ENCODE data around the gene ANKRD29.

The ANKRD29 gene

DNA sequence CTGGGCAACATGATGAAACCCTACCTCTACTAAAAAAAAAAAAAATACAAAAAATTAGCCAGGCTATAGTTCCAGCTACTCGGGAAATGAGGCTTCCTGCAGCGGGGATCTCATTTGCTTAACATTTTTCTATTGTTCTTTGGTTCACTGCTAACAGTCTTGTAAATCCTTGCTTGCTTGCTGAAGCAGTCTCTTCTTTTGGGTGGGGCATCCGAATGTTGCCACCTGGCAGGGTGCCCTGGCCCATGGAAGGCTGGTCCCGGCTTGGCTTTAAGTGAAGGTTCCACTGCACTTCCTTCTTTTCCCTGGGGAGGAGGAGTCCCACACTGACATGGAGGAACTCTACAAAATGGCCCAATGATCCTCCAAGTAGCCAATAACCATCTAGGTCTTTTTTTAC lies 6.0 kb upstream of the ANKRD29 start:
- H3K27me3 Mint-ChIP-seq = peaks cover 45% of the 10 kb centered on the region
- no peaks in the 10 kb centered on the region for H3K4me1 Mint-ChIP-seq
- H3K4me3 Mint-ChIP-seq = no peak overlapping the region
- no peak overlapping the region for H3K27ac Mint-ChIP-seq
- H3K9me3 Mint-ChIP-seq = no peaks in the 10 kb centered on the region
- ATAC-seq = no peak
- no peaks in the 10 kb centered on the region for H3K36me3 Mint-ChIP-seq

DNA sequence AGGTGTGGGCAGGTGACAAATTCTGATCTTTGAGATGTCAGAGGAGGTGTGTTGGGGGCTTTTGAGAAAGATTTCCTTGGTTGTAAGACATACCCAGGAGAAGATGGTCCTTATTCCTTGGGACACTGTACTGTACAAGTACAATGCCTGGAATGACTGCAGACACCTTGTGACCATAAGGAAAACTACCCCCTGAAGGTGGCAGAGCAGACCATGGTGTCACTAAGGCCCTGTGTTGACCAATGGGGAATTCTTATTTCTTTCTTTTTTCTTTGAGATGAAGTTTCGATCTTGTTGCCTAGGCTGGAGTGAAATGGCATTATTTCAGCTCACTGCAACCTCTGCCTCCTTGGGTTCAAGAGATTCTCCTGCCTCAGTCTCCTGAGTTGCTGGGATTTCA lies 4.4 kb upstream of the ANKRD29 start:
- ATAC-seq = no peak
- Mint-ChIP-seq H3K36me3 (no peaks in the 10 kb centered on the region), H3K9me3 (no peaks in the 10 kb centered on the region), H3K4me1 (peaks cover 10% of the 10 kb centered on the region), H3K27ac (no peak overlapping the region), H3K27me3 (peaks cover 54% of the 10 kb centered on the region), H3K4me3 (no peak overlapping the region)

GRCh38 chr18:23664674-23665073 lies 2.0 kb upstream of the ANKRD29 start:
- no peak overlapping the region for H3K27ac Mint-ChIP-seq
- H3K36me3 Mint-ChIP-seq = no peaks in the 10 kb centered on the region
- H3K4me3 Mint-ChIP-seq = no peak overlapping the region
- no peak for ATAC-seq
- peaks cover 10% of the 10 kb centered on the region for H3K4me1 Mint-ChIP-seq
- peaks cover 59% of the 10 kb centered on the region for H3K27me3 Mint-ChIP-seq
- no peaks in the 10 kb centered on the region for H3K9me3 Mint-ChIP-seq

- no peak for ATAC-seq
- Mint-ChIP-seq H3K36me3 (no peaks in the 10 kb centered on the region), H3K9me3 (no peaks in the 10 kb centered on the region), H3K4me3 (peak overlapping the region; percentile 43), H3K27me3 (peaks cover 64% of the 10 kb centered on the region), H3K4me1 (peaks cover 10% of the 10 kb centered on the region), H3K27ac (no peak overlapping the region)
These were observed 889 bp downstream of the ANKRD29 start for GRCh38 chr18:23661735-23662308.

DNA sequence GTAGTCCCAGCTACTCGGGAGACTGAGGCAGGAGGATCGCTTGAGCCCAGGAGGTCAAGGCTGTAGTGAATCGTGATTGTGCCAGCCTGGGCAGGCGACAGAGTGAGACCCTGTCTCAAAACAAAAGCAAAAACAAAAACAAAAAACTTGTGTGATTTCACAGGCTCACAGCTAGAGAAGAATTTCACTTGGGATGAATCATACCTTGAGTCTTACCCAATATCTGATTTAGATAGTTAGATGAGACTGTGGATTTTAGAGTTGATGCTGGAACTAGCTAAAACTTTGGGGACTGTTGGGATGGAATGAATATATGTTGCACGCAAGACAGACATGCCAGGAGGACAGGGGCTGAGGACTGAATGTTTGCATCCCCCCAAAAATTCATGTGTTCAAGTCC lies 4.4 kb downstream of the ANKRD29 start:
- Mint-ChIP-seq H3K9me3 (no peaks in the 10 kb centered on the region), H3K27ac (no peak overlapping the region), H3K4me1 (peaks cover 7% of the 10 kb centered on the region), H3K4me3 (no peak overlapping the region), H3K36me3 (no peaks in the 10 kb centered on the region), H3K27me3 (peaks cover 51% of the 10 kb centered on the region)
- ATAC-seq = no peak

DNA sequence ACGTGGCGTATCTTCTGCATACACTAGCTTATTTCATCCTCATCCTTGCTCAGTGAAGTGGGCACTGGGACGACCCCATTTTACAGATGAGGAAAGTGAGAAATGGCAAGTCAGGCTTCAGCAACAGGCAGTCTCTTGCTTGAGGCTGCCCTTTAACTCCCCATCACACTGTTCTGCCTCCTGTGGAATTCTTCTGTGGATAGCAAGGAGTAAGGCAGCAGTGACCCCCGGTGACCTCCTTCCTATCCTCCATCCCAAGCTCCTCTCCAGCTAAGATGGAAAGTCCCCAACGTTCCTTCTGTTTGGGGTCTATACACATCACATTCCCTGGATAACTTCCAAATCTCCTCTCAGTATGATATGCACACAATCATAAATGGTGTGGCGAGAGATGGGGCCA lies 10.5 kb downstream of the ANKRD29 start:
- no peak overlapping the region for H3K4me3 Mint-ChIP-seq
- no peaks in the 10 kb centered on the region for H3K9me3 Mint-ChIP-seq
- no peak for ATAC-seq
- peaks cover 11% of the 10 kb centered on the region for H3K27me3 Mint-ChIP-seq
- no peaks in the 10 kb centered on the region for H3K36me3 Mint-ChIP-seq
- H3K27ac Mint-ChIP-seq = no peak overlapping the region
- no peaks in the 10 kb centered on the region for H3K4me1 Mint-ChIP-seq

DNA sequence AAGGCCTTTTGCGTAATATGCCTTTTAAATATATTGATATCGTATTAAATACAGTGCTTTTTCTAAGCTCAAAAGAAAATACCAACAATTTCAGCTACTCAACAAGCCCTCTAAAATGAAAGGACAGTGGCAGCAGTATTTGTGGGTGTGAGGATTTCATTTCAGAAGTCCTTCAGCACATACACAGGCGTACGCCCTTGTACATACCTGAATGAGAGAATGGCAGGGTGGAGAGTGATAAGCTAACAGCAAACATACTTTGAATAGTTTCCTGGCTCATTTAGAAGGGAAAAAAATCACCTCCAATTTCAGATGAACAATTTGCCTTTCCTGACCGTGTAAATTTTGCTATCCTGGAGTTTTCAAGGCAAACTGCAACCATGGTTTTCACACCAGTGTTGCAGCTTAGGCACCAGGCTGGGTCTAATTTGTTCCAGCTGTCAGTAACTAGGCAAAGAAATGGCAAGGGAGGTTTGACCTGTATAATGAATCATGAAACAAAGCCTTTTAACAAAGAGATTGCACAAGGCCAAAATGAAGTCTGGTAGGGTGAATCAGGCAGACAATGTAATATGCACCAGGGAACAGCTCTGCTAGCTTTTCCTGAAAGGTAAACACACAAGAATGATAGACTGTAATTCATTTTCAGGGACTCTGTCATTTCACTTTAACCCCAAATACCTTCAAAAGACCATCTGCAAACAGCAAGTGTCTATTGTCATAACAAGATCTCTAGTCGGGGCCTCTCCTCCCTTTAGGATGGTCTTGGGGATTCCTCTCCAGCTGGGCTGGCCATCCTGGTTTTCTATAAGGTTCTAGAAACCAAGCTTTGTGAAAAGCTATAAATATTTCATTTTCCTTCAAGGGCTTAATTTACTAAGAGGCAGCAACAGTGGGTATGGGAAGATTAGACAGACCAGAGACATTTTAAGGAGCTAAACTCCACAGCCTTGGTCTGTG lies 11.5 kb downstream of the ANKRD29 start:
- Mint-ChIP-seq H3K9me3 (no peaks in the 10 kb centered on the region), H3K27me3 (peaks cover 11% of the 10 kb centered on the region), H3K4me3 (no peak overlapping the region), H3K4me1 (no peaks in the 10 kb centered on the region), H3K27ac (no peak overlapping the region), H3K36me3 (no peaks in the 10 kb centered on the region)
- ATAC-seq = no peak

- no peak for ATAC-seq
- no peaks in the 10 kb centered on the region for H3K9me3 Mint-ChIP-seq
- H3K27ac Mint-ChIP-seq = no peak overlapping the region
- no peaks in the 10 kb centered on the region for H3K4me1 Mint-ChIP-seq
- no peaks in the 10 kb centered on the region for H3K36me3 Mint-ChIP-seq
- peaks cover 11% of the 10 kb centered on the region for H3K27me3 Mint-ChIP-seq
- H3K4me3 Mint-ChIP-seq = no peak overlapping the region
These were observed 13.6 kb downstream of the ANKRD29 start for GRCh38 chr18:23648940-23649607.

- Mint-ChIP-seq H3K27me3 (peaks cover 11% of the 10 kb centered on the region), H3K27ac (no peak overlapping the region), H3K9me3 (no peaks in the 10 kb centered on the region), H3K4me3 (no peak overlapping the region), H3K4me1 (no peaks in the 10 kb centered on the region), H3K36me3 (no peaks in the 10 kb centered on the region)
- ATAC-seq = no peak
These were observed 14.3 kb downstream of the ANKRD29 start for GRCh38 chr18:23648456-23648855.

- Mint-ChIP-seq H3K4me1 (no peaks in the 10 kb centered on the region), H3K27me3 (peaks cover 21% of the 10 kb centered on the region), H3K9me3 (peaks cover 4% of the 10 kb centered on the region), H3K36me3 (peaks cover 4% of the 10 kb centered on the region), H3K27ac (no peak overlapping the region), H3K4me3 (no peak overlapping the region)
- no peak for ATAC-seq
These were observed 16.4 kb downstream of the ANKRD29 start for GRCh38 chr18:23646282-23646681.

DNA sequence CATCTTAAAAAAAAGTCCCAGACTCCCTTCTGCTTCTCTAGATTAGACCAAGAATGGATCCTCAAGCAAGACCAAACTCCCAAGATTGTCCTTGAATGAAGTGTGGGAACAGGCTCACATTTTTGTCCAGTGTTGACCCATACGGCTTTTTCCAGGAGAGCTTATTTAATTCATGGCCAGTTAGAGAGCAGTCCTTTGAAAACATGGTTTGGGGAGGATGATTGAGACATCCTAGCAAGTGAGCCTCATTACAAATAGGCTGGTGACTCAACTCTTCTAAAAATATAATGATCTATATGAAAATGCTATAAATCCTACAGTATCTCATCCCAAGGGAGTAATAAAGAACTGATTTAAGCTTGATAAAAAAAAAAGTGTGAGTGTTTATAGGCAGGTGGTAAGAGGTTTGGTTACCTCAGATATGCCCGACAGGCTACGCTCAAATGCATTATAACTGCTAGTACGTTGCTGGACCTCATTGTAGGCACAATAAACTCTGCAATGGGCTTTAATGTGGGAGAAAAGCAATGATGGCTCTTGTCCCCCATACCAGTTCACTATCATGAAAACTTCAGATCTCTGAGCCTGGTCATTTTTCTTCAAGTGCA lies 17.0 kb downstream of the ANKRD29 start:
- Mint-ChIP-seq H3K36me3 (peaks cover 4% of the 10 kb centered on the region), H3K27ac (no peak overlapping the region), H3K4me1 (no peaks in the 10 kb centered on the region), H3K27me3 (peaks cover 21% of the 10 kb centered on the region), H3K9me3 (peaks cover 4% of the 10 kb centered on the region), H3K4me3 (no peak overlapping the region)
- ATAC-seq = no peak

GRCh38 chr18:23643815-23644490 lies 18.8 kb downstream of the ANKRD29 start:
- H3K27ac Mint-ChIP-seq = no peak overlapping the region
- peaks cover 4% of the 10 kb centered on the region for H3K9me3 Mint-ChIP-seq
- no peak overlapping the region for H3K4me3 Mint-ChIP-seq
- H3K4me1 Mint-ChIP-seq = no peaks in the 10 kb centered on the region
- no peak for ATAC-seq
- H3K27me3 Mint-ChIP-seq = peaks cover 11% of the 10 kb centered on the region
- peaks cover 4% of the 10 kb centered on the region for H3K36me3 Mint-ChIP-seq

- Mint-ChIP-seq H3K27ac (no peak overlapping the region), H3K9me3 (peaks cover 4% of the 10 kb centered on the region), H3K27me3 (peaks cover 10% of the 10 kb centered on the region), H3K36me3 (peaks cover 4% of the 10 kb centered on the region), H3K4me3 (no peak overlapping the region), H3K4me1 (no peaks in the 10 kb centered on the region)
- no peak for ATAC-seq
These were observed 20.6 kb downstream of the ANKRD29 start for GRCh38 chr18:23641937-23642666.

DNA sequence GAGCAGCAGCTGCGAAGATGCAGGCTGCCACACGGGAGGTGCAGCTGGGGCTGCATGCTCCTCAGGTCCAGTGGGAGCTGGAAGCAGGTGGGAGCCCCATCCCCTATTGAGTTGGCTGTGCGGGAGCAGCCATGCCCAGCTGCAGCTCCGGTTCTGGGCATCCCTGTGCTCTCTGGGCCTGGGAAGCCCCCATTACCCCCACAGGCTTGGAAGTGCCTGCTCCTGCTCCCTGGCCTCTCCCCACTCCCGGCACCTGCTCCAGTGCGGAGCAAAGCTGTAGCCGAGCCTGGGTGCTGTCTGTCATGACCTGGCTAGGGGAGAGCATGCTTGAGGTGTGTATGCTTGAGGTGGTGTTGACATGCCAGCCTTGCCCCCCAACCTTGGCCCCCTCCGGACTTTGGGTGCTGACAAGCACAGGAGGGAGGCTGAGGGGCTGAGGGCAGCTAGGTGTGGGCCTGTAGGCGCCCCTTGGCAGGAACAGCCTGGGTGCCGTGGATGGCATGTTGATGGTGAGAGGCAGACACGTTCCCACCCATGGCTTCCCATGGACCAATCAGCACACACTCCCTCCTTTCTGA lies 21.5 kb downstream of the ANKRD29 start:
- peaks cover 10% of the 10 kb centered on the region for H3K27me3 Mint-ChIP-seq
- H3K9me3 Mint-ChIP-seq = peaks cover 4% of the 10 kb centered on the region
- no peak overlapping the region for H3K27ac Mint-ChIP-seq
- H3K4me3 Mint-ChIP-seq = no peak overlapping the region
- H3K36me3 Mint-ChIP-seq = peaks cover 4% of the 10 kb centered on the region
- peak; percentile 11 for ATAC-seq
- H3K4me1 Mint-ChIP-seq = no peaks in the 10 kb centered on the region

Data from stimulated activated memory B cell treated with anti-CD40 and anti-IgM and Interleukin-4, amounts not matched to agents 10 μg/mL and 1 μg/mL and 100 μg/mL, for 72 hours (primary cell).